BE2C (cell line): Measurements from ENCODE around the gene LCN9.

Experiments
- DNase-seq: peaks from one replicate; pipeline ENCODE4 v3.0.0-alpha.2; 2020
- H3K27me3 ChIP-seq: fragments of 250-450 bp; sonication (Bioruptor Pico); 2 replicates; pipeline ENCODE4 v1.5.1; 2020; ENCODE audit warnings: mild to moderate bottlenecking
- H3K36me3 ChIP-seq: fragments of 250-450 bp; sonication (Bioruptor Pico); 2 replicates; pipeline ENCODE4 v1.5.1; 2020; ENCODE audit warnings: mild to moderate bottlenecking
- H3K4me1 ChIP-seq: fragments of 250-450 bp; sonication (Bioruptor Pico); 2 replicates; pipeline ENCODE4 v1.5.1; 2020
- H3K4me3 ChIP-seq: 2 replicates; pipeline ENCODE4 v1.5.1; 2011; ENCODE audit warnings: low read depth, low read length
- H3K9me3 ChIP-seq: fragments of 250-450 bp; sonication (Bioruptor Pico); 2 replicates; pipeline ENCODE4 v1.5.1; 2020
- TF ChIP-seq, protein P1 (sequence below): IDR thresholded peaks from 2 replicates; pipeline ENCODE4 v1.5.1; 2012; ENCODE audit warnings: mild to moderate bottlenecking, low read depth, low read length

Gene LCN9

DNA sequence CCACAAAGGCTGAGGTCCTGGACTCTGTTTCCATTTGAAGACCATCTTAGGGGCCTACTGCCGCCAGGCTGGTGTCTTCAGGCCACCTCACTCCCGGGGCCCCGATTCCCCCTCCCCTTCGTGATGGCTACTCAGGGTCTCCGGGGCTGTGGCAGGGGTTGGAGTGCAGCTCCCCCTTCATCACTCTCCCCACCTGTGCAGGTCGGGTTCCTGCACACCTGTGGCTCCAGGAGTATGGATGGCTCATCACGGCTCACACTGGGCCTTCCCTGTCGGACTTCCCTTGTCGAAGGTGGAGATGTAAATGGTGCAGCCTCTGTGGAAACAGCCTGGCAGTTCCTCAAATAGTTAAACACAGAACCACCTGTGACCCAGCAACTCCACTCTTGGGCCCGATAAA lies 11.9 kb downstream of the LCN9 start:
- Histone ChIP-seq H3K9me3 (no peaks in the 10 kb centered on the region), H3K4me3 (no peak overlapping the region), H3K27me3 (no peaks in the 10 kb centered on the region; the same call in none of the 2 replicates), H3K36me3 (no peaks in the 10 kb centered on the region), H3K4me1 (no peaks in the 10 kb centered on the region)
- TF ChIP-seq, protein P1, sequence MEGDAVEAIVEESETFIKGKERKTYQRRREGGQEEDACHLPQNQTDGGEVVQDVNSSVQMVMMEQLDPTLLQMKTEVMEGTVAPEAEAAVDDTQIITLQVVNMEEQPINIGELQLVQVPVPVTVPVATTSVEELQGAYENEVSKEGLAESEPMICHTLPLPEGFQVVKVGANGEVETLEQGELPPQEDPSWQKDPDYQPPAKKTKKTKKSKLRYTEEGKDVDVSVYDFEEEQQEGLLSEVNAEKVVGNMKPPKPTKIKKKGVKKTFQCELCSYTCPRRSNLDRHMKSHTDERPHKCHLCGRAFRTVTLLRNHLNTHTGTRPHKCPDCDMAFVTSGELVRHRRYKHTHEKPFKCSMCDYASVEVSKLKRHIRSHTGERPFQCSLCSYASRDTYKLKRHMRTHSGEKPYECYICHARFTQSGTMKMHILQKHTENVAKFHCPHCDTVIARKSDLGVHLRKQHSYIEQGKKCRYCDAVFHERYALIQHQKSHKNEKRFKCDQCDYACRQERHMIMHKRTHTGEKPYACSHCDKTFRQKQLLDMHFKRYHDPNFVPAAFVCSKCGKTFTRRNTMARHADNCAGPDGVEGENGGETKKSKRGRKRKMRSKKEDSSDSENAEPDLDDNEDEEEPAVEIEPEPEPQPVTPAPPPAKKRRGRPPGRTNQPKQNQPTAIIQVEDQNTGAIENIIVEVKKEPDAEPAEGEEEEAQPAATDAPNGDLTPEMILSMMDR = no peak
- no peak for DNase-seq

- no peaks in the 10 kb centered on the region for H3K9me3 ChIP-seq
- no peaks in the 10 kb centered on the region; the same call in none of the 2 replicates for H3K27me3 ChIP-seq
- no peak for DNase-seq
- H3K4me1 ChIP-seq = no peaks in the 10 kb centered on the region
- H3K4me3 ChIP-seq = no peak overlapping the region
- TF ChIP-seq, protein P1 = no peak
- H3K36me3 ChIP-seq = no peaks in the 10 kb centered on the region
Observed at GRCh38 chr9:135676891-135677290, 13.8 kb downstream of the LCN9 start.

GRCh38 chr9:135677641-135678168 lies 14.6 kb downstream of the LCN9 start:
- Histone ChIP-seq H3K36me3 (no peaks in the 10 kb centered on the region), H3K9me3 (no peaks in the 10 kb centered on the region), H3K27me3 (no peaks in the 10 kb centered on the region; the same call in 1 of the 2 replicates), H3K4me3 (no peak overlapping the region), H3K4me1 (no peaks in the 10 kb centered on the region)
- TF ChIP-seq, protein P1 = no peak
- no peak for DNase-seq

- no peak for DNase-seq
- Histone ChIP-seq H3K36me3 (no peaks in the 10 kb centered on the region), H3K4me3 (no peak overlapping the region), H3K9me3 (no peaks in the 10 kb centered on the region), H3K27me3 (no peaks in the 10 kb centered on the region), H3K4me1 (no peaks in the 10 kb centered on the region)
- TF ChIP-seq, protein P1 = no peak
Observed at GRCh38 chr9:135678236-135679017, 15.3 kb downstream of the LCN9 start.

GRCh38 chr9:135680056-135680455 lies 16.9 kb downstream of the LCN9 start:
- Histone ChIP-seq H3K4me3 (no peak overlapping the region), H3K36me3 (no peaks in the 10 kb centered on the region), H3K9me3 (no peaks in the 10 kb centered on the region), H3K4me1 (no peaks in the 10 kb centered on the region), H3K27me3 (no peaks in the 10 kb centered on the region)
- no peak for DNase-seq
- TF ChIP-seq, protein P1 = no peak

DNA sequence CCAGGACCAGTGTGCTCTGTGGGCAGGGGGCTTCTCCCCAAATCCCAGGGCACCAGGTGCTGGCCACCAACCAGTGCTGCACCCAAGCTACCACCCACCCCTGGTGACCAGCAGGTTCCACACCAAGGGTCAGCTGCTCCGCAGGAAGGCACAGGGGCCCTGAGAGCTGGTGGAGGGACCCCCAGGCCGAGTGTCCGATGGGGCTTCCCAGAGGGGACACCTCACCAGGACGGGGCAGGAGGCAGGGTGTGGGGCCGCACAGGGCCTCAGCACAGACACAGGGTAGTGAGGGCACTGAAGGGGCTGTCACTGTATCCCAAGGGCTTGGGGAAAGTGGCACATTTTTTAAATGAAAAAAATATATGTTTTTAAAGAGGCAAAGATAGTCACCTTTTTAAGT lies 18.1 kb downstream of the LCN9 start:
- Histone ChIP-seq H3K9me3 (no peaks in the 10 kb centered on the region), H3K27me3 (no peaks in the 10 kb centered on the region), H3K36me3 (no peaks in the 10 kb centered on the region), H3K4me1 (no peaks in the 10 kb centered on the region), H3K4me3 (no peak overlapping the region)
- TF ChIP-seq, protein P1 = no peak
- DNase-seq = no peak
